ENCODE data around the gene NEGR1. TPM values are rescaled to one million over a fixed set of nuclear protein-coding genes. Genes with fewer than 3 reads are reported as not detected.
"Not testable (repeated sequence)": the region's sequence is repeated elsewhere in the genome, so short reads cannot be mapped to it uniquely, and the experiment has no call there.

Gene NEGR1
- total RNA-seq, 2 experiments from 2014 or later = not detected

DNA sequence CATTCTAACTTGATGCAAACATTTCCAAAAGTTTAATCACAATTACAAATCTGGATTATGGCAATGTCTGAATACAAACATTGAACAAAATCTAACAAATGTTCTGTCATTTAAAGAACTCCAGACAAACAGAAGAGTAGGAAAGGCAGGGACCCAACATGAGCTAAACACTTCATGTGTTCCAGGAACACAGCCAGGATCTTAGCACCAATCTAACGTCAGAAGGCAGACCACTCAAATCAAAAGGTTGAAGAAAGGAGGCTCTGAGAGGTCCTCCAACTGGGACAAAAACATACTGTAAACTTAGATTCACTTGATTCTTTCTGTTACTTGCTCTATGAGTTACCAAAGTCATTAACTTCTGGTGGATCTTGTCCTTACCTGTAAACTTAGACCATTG is 374.0 kb downstream of the NEGR1 start:
- ChIA-PET CTCF (ENCODE audit: unreplicated experiment) (no interaction called here), POLR2A (no interaction called here)
- Histone ChIP-seq H3K9me3 (ENCODE audit: low read length) (no peaks in the 10 kb centered on the region), H2AFZ (ENCODE audit: low read length) (no peak overlapping the region), H3K9me2 (ENCODE audit: insufficient read depth, low read length) (no peaks in the 10 kb centered on the region), H3K4me2 (ENCODE audit: low read length) (no peak overlapping the region), H4K20me1 (ENCODE audit: insufficient read depth, low read length) (no peaks in the 10 kb centered on the region), H3K27ac (ENCODE audit: low read depth, low read length, poor library complexity, severe bottlenecking) (no peak overlapping the region), H3K4me1 (ENCODE audit: insufficient read depth, low read length, poor library complexity, severe bottlenecking) (no peaks in the 10 kb centered on the region), H3K4me3 (ENCODE audit: low read depth, low read length, poor library complexity, severe bottlenecking) (no peak overlapping the region), H3K79me2 (ENCODE audit: insufficient read depth, low read depth, low read length) (no peaks in the 10 kb centered on the region), H3K36me3 (ENCODE audit: insufficient read depth, low read length) (no peaks in the 10 kb centered on the region)
- no TSS peak for BruUV-seq (replicated peaks)
- intact Hi-C loops (cut with micrococcal nuclease; ENCODE audit: unreplicated experiment) = no loop called here
- no peak for DNase-seq (ENCODE audit: low spot score)
- TF ChIP-seq EZH2phosphoT487 (IDR thresholded peaks at IDR 0.05; ENCODE audit: borderline replicate concordance, low read depth, low read length) = no peak
- TF ChIP-seq, protein P1, sequence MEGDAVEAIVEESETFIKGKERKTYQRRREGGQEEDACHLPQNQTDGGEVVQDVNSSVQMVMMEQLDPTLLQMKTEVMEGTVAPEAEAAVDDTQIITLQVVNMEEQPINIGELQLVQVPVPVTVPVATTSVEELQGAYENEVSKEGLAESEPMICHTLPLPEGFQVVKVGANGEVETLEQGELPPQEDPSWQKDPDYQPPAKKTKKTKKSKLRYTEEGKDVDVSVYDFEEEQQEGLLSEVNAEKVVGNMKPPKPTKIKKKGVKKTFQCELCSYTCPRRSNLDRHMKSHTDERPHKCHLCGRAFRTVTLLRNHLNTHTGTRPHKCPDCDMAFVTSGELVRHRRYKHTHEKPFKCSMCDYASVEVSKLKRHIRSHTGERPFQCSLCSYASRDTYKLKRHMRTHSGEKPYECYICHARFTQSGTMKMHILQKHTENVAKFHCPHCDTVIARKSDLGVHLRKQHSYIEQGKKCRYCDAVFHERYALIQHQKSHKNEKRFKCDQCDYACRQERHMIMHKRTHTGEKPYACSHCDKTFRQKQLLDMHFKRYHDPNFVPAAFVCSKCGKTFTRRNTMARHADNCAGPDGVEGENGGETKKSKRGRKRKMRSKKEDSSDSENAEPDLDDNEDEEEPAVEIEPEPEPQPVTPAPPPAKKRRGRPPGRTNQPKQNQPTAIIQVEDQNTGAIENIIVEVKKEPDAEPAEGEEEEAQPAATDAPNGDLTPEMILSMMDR (conservative IDR thresholded peaks at IDR 0.05; ENCODE audit: low read length) = no peak

DNA sequence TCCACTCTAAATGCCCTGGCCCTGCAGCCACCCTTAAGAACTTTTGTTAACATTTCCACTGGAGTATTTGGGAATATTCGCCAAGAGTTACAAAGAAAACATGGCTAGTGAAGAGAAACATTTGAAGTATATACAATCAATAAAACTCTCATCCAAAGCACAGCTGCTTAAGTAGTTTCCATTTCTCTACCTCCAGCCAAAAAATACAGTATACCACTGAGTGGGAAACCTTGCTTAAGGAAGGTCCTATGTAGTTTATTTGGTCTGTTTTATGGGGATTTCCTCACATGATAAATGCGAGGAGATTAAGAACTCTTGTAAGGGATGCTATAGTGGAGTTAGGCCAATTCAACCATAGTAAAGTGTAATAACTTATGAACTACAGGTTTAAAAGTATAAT is 382.5 kb downstream of the NEGR1 start:
- H3K36me3 ChIP-seq (ENCODE audit: insufficient read depth, low read length) = no peaks in the 10 kb centered on the region
- no peak overlapping the region for H2AFZ ChIP-seq (ENCODE audit: low read length)
- CTCF ChIA-PET (ENCODE audit: unreplicated experiment) = no interaction called here
- H3K9me3 ChIP-seq (ENCODE audit: low read length) = no peaks in the 10 kb centered on the region
- DNase-seq (ENCODE audit: low spot score) = no peak
- H3K4me1 ChIP-seq (ENCODE audit: insufficient read depth, low read length, poor library complexity, severe bottlenecking) = no peaks in the 10 kb centered on the region
- POLR2A ChIA-PET = no interaction called here
- no TSS peak for BruUV-seq (replicated peaks)
- no peaks in the 10 kb centered on the region for H3K9me2 ChIP-seq (ENCODE audit: insufficient read depth, low read length)
- intact Hi-C loops (cut with micrococcal nuclease; ENCODE audit: unreplicated experiment) = no loop called here
- H3K27ac ChIP-seq (ENCODE audit: low read depth, low read length, poor library complexity, severe bottlenecking) = no peak overlapping the region
- H3K4me2 ChIP-seq (ENCODE audit: low read length) = no peak overlapping the region
- no peaks in the 10 kb centered on the region for H3K79me2 ChIP-seq (ENCODE audit: insufficient read depth, low read depth, low read length)
- no peak overlapping the region for H3K4me3 ChIP-seq (ENCODE audit: low read depth, low read length, poor library complexity, severe bottlenecking)
- TF ChIP-seq, protein P1 (conservative IDR thresholded peaks at IDR 0.05; ENCODE audit: low read length) = no peak
- no peak for TF ChIP-seq EZH2phosphoT487 (IDR thresholded peaks at IDR 0.05; ENCODE audit: borderline replicate concordance, low read depth, low read length)
- H4K20me1 ChIP-seq (ENCODE audit: insufficient read depth, low read length) = no peaks in the 10 kb centered on the region

DNA sequence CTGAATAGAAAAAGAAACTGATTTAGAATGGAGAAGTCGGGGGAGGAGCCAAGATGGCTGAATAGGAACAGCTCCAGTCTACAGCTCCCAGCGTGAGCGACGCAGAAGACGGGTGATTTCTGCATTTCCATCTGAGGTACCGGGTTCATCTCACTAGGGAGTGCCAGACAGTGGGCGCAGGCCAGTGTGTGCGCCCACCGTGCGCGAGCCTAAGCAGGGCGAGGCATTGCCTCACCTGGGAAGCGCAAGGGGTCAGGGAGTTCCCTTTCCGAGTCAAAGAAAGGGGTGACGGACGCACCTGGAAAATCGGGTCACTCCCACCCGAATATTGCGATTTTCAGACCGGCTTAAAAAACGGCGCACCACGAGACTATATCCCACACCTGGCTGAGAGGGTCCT is 394.2 kb downstream of the NEGR1 start:
- DNase-seq (ENCODE audit: low spot score); H3K9me2 ChIP-seq (ENCODE audit: insufficient read depth, low read length); H3K4me1 ChIP-seq (ENCODE audit: insufficient read depth, low read length, poor library complexity, severe bottlenecking); BruUV-seq (replicated peaks); H3K9me3 ChIP-seq (ENCODE audit: low read length); intact Hi-C loops (cut with micrococcal nuclease; ENCODE audit: unreplicated experiment); H3K79me2 ChIP-seq (ENCODE audit: insufficient read depth, low read depth, low read length); H2AFZ ChIP-seq (ENCODE audit: low read length); H3K4me3 ChIP-seq (ENCODE audit: low read depth, low read length, poor library complexity, severe bottlenecking); H3K4me2 ChIP-seq (ENCODE audit: low read length); H3K36me3 ChIP-seq (ENCODE audit: insufficient read depth, low read length); POLR2A ChIA-PET; H4K20me1 ChIP-seq (ENCODE audit: insufficient read depth, low read length); H3K27ac ChIP-seq (ENCODE audit: low read depth, low read length, poor library complexity, severe bottlenecking); CTCF ChIA-PET (ENCODE audit: unreplicated experiment): not testable (repeated sequence)

All from OCI-LY7 (cell line).